HG02798 (cell line): ENCODE measurements around the gene TICRR.
"Not testable (repeated sequence)": the region's sequence is repeated elsewhere in the genome, so short reads cannot be mapped to it uniquely, and the experiment has no call there.

Experiments used
- ATAC-seq: cut with Tn5 transposase; IDR thresholded peaks from one replicate; pipeline ENCODE4 v1.9.1; 2021; ENCODE audit warnings: mild to moderate bottlenecking; ENCODE audit not compliant: unreplicated experiment, poor library complexity

Gene TICRR

DNA sequence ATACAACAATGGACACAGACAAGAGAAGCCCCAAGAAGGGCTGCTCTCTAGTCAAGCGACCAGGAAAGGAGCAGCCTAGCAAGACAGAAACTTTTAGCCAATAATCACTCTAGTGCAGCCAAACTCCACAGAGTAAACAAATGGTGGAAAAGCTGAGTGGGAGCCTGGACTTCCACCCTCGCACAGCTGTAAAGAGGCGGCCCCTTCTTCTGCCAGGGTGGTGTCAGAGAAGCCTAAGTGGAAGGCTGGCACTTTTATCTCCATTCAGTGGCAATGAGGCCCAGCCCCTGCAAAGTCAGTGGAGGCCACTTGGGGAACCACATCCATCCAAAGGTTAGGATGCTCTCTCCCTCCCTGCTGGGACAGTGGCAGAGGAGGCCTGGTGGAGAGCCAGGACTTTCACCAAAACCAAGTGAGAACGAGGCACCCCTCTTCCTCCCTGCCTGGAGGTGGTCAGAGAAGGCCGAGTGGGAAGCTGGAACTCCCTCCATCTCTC is 15.5 kb upstream of the TICRR start:
- no peak for ATAC-seq

DNA sequence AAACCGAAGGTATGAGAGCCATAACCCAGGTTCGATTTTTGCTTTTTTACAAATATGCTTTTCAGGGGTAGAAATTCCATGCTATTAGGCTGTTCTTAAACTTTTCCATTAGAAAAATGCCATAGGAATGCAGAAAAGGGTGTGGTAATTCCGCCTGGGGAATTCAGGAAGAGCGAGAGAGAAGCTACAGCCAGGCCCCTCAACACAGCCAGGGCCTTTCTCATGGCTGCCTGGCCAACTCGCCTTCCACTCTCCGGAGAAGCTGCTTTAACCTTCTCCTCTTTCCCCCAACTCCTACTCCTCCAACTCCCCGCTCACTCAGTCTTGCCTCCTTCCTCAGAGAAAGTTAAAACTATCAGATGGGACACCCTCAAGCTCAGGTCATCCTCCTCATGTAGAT is 9.1 kb upstream of the TICRR start:
- no peak for ATAC-seq

DNA sequence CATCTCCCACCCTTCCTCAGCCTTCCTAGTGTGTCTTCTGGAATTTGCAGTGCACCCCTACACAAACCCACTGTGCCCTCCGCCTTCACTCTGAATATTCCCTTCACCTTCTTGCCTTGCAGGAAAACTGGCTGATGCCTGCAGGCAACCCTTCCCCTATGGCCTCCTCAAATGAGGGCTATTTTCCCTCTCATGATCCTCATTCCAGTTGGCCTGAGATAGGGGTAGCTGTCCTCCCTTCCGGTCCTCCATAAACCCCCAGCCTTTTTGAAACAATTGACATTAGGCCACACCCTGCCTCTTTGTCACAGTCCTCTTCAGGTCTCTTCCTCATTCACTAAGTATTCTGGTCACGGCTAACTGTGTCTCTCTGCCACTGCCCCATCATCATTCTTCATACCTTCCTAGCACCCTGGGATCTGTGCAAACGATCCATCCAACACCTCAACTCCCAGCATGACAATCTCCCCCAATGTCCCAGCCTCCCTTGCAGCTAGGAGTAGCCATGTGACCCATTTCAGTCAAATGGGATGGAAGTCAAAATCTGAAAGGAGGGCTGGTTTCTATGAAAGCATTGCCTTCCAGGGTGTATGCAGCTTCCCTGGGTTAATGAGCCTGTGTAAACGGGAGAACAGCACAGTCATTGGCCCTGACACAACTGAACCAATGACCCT is 8.5 kb upstream of the TICRR start:
- ATAC-seq: no peak

DNA sequence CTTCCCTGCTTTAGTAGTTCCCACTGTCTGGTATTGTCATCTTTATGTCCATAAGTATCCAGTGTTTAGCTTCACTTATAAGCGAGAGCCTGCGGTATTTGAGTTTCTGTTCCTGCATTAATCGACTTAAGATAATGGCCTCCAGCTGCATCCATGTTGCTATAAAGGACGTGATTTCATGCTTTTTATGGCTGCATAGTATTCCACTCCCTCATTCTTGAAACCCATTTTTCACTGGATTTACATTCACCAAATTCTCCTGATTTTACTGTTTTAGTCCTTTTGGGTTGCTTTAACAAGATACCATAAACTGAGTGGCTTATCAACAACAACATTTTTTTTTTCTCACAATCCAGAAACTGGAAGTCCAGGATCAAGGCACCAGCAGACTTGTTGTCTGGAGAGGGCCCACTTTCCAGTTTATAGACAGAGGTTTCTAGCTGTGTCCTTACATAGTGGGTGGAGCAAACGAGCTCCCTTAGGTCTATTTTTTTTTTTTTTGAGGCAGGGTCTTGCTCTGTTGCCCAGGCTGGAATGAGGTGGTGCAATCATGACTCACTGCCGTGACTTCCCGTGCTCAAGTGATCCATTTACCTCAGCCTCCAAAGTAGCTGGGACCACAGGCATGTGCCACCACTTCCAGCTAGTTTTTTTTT is 6.1 kb upstream of the TICRR start:
- no peak for ATAC-seq

DNA sequence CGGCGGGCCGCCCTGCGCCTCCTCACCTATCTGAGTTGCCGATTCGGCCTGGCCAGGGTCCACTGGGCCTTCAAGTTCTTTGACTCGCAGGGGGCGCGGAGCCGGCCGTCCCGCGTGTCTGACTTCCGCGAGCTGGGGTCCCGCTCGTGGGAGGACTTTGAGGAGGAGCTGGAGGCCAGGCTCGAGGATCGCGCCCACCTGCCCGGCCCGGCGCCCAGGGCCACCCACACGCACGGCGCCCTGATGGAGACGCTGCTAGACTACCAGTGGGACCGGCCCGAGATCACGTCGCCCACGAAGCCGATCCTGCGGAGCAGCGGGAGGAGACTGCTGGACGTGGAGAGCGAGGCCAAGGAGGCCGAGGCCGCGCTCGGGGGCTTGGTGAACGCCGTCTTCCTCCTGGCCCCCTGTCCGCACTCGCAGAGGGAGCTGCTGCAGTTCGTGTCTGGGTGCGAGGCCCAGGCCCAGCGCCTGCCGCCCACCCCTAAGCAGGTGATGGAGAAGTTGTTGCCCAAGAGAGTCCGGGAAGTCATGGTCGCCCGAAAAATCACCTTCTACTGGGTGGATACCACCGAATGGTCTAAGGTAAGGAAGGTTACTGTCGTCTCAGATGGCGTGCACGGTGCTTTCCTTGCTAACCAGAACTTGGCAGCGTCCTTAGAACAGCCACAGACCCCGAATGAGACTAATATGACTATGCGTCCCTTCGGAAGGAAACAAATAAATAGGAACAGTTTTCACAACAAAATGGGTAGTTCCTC is 567 bp downstream of the TICRR start:
- peak; percentile 20 for ATAC-seq

DNA sequence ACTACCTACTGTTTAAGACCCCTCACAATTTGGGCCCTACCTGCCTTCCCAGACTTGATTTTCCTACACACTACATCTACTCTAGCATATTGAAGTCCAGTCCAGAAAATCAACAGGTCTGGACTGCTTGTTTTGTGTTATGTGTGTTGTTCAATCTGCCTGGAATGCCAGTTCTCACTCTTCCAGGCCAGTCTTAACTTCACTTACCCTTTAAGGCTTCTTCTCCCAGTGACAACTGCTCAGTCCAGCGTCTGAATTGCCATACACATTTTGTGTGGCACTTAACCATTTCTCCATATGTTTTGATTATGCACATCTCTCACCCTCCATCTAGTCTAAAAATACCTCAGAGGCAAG is 1.1 kb downstream of the TICRR start:
- no peak for ATAC-seq

DNA sequence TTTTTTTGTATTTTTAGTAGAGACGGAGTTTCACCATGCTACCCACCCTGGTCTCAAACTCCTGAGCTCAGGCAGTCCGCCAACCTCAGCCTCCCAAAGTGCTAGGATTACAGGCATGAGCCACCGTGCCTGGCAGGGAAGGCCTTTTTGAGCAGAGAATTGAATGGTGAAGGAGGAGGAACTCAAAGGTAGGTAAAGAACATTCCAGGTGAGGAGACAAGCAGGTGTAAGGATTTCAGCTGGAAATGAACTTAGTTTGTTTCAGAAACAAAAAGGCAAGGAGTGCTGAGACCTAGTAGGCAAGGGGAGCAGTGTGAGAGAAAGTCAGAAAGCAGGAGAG is 2.5 kb downstream of the TICRR start:
- ATAC-seq: no peak

DNA sequence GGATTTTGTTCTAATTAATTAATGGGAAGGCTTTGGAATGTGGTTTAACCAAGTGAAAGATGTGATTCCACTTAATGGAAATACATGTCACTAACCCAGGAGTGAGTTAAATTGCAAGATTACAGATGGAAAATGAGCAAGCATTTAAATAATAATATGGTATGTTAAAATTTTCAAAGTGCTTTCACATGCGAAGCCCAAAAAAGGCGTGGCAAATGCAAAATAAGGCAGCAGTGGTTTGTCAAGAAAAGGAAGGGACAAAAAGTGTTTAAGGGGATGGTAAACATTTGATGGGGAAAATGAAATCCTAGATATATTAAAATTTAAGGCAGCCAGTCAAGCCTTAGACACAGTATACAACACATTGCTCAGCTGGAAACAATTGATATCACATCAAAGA is 2.9 kb downstream of the TICRR start:
- no peak for ATAC-seq

DNA sequence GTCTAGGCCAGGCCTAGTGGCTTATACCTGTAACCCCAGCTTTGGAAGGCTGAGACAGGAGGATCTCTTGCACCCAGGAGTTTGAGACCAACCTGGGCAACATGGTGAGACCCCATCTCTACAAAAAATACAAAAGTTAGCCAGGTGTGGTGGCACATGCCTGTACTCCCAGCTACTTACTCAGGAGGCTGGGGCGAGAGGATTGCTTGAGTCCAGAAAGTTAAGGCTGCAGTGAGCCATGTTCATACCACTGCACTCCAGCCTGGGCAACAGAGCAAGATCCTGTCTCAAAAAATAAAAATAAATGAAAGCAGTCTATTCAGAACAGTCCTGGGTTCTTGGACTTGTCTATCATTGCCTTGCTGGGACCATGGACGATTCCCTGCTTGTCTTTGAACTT is 5.5 kb downstream of the TICRR start:
- not testable (repeated sequence) for ATAC-seq

DNA sequence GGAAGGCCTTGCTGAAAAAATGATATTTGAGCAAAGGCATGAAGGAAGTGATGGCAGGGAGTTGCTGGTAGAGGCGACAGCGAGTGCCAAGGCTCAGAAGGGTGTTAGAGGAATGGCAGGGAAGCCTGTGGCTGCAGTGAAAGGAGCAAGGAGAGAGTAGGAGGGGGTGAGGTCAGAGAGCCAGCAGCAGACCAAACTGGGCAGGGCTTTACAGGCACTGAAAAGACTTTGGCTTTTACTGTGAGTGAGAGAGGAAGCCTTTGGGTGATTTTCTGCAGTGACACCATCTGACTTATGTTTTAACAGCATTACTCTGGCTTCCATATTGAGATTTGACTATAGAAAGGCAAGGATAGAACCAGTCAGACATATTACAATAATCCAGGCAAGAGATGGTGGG is 11.4 kb downstream of the TICRR start:
- no peak for ATAC-seq

DNA sequence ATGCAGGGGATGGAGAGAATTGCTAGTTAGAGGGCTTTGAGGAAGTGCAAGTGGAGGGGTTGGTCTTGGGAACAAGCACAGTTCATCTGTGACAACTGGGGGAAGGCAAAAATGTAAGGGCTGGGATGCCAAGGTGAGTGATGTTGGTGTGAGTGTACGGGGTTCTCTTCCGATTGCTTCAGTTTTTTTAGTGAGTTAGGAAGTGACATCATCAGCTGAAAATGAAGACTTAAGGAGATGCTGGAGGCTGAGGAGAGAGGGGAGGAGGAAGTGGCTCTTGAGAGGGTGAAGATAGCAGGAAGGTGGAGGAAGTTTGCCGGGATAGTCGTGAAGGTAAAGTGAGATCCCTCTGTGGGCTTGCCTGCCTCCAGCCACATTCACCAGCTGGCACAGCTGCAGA is 12.7 kb downstream of the TICRR start:
- ATAC-seq: no peak

DNA sequence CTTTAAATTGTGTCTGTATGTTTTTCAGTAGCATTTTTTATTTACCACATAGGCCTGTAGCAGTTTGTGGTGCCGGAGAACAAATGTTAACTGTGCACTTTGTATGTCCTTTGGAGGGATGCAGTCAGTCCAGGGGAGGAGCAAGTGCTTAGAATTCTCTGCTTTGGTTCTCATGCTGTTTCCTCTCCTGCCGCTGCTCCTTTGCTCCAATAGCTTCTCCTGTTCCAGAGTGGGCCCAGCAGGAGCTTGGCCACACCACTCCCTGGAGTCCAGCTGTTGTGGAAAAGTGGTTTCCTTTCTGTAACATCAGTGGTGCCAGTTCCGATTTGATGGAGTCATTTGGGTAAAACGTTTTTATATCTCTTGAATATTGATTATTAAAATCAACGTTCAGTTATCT is 16.6 kb downstream of the TICRR start:
- ATAC-seq: no peak

DNA sequence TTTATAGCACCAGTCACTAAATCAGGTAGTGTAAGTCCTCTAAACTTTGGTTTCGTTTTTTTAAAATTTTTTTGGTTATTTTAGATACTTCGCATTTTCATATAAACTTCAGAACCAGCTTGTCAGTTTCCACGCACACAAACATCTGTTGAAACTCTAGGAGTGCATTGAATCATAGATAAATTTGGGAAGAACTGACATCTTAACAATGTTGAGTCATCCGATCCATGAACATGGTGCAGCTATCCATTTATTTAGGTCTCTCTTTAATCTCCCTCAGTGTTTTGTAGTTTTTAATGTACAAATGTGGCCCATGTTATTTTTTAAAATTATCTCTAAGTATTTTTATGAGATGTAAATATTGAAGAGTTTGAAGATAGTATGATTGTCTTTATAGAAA is 17.7 kb downstream of the TICRR start:
- ATAC-seq: no peak

DNA sequence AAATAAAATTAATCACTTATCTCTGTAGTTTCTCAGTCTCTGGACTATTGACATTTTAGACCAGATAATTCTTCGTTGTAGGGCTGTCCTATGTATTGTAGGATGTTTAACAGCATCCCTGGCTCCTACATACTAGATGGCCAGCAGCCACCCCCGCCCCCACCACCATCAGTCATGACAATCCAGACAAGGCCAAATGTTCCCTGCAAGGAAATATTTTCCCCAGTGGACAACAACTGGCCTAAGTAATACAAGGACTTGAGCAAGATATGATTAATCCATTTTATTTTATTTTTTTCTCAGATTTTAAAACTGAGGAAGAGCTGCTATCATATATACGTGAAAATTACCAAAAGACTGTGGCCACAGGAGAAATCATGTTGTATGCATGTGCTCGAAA is 23.8 kb downstream of the TICRR start:
- no peak for ATAC-seq

DNA sequence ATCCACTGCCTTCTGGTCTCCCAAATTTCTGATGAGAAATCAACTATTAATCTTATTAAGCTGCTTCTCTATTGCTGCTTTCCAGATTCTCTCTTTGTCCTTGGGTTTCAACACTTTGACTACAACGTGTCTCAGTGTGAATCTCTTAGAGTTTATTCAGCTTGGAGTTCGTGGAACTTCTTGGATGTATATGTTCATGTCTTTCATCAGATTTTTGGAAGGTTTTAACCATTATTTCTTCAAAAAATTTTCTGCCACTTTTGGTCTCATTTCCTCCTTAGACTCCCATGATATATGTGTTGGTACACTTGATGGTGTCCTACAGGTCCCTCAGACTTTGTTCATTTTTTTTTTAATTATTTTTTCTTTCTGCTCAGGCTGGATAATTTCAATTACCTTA is 36.0 kb downstream of the TICRR start:
- ATAC-seq: no peak

DNA sequence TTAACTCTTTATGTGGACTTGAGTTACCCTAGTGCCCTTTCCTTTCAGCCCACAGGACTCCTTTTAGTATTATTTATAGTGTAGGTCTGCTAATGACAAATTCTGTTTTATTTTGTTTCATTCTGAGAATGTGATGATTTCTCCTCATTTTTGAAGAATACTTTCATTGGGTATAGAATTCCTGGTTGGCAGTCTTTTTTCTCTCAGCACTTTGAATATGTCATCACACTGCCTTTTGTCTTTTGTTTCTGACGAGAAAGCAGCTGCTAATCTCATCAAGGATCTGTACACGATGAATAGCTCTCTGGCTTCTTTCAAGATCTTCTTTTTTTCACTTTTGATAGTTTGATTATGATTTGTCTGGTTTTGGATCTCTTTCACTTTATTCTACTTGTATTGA is 37.8 kb downstream of the TICRR start:
- ATAC-seq: no peak

DNA sequence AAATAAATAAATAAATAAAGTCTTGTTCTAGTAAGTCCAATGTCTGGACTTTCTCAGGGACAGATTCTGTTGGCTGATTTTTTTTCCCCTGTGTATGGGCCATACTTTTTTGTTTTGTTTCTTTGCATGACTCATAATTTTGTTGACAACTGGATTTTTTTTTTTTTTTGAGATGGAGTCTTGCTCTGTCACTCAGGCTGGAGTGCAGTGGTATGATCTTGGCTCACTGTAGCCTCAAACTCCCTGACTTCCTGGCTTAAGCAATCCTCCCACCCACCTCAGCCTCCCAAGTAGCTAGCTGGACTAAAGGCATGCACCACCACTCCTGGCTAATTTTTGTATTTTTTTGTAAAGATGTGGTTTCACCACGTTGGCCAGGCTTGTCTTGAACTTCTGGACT is 38.9 kb downstream of the TICRR start:
- no peak for ATAC-seq

DNA sequence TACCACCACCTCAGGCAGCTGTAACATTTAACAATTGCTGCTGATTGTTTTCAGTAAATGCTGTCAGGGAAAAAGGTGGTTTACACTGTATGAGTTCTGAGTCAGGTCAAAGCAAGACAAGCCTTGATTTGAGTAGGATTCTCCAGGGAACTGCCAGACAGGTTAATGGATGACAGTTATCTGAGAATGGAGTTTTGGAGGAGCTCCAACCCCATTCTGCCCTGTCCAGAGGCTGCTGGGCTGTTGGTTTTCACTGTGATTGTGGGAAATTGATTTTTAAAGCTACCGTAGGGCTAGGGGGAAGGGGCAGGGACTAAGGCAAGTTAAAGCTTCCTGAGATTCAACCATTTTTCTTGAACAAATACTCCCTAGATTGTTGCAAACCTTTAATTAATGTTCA is 39.9 kb downstream of the TICRR start:
- ATAC-seq: no peak

DNA sequence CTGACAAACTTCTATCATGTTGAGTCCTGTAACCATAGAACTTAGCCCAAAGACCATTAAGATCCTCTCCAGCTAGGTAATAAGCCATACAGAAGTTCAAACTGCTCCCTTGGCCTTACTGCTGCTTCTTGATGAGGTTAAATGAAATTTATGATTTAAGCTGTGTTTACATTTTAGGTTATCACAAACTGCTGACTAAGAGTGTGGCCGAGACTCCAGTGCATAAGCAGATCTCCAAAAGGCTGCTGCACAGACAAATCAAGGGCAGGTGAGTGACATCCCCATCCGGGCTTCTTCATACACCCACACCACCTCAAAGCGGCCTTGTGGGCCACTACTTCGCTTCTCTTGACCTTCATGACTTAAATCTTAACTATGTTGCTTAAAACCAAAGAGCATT is 41.0 kb downstream of the TICRR start:
- ATAC-seq: no peak

DNA sequence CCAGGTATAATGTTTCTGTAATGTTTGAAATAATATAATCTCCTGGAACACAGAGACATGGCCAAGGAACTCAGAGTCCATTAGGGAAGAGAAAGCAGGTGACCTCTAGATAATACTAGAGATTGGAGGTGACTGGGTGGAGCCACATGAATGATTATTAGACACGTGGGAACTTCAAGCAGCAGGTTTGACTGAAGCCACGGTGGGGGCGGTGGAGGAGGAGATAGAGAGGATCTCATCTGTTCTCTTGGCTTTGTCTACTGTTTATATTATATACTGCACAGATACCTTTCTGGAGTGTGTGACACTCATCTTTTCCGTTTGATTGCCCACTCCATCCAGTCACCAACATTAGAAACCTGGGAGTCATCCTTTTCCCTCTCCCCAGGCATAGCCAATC is 46.3 kb downstream of the TICRR start:
- ATAC-seq: no peak

DNA sequence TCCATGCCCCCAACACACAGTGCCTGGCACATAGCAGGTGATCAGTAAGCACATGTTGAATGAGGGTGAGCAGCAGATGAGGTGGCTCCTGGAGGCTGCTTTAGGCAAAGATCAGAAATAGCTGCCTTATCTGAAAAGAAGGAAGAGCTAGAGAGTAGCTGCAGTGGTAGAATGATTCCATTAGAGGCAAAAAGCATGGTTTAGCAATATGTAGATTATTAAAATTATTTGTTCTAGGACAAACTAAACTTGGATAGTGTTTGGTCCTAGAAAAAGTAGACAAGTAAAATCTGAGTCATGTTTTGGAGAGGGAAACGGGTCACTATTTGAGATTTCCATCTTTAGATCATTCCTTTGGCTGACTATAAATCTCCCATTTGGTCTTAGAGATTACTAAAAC is 47.9 kb downstream of the TICRR start:
- no peak for ATAC-seq

DNA sequence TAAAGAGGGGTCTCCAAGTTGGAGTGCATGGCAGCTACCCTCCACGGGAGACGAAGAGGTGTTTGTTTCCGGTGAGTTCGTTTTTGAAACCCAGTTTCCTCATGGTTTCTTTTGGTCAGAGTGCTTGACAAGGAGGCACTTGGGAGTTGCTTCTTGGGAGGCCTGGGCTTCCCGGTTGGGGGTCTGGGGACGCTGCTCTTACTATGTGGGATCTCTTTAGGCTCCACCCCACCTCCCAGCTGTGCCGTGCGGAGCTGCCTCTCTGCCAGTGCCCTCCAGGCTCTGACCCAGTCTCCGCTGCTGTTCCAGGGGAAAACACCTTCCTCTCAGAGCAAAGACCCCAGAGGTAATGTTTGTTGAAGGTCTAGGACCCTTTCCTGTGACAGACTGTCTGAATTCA is 50.4 kb downstream of the TICRR start:
- ATAC-seq: no peak
